ENCODE results near the gene ENTPD3. TPM values are rescaled to one million over a fixed set of nuclear protein-coding genes. Genes with fewer than 3 reads are reported as not detected.

Gene ENTPD3
- total and polyA plus RNA-seq, 2 of the 8 experiments (the other 6 are each of a cell fraction or from before 2014, with no cell fraction given), result 0.60 to 1.0 TPM

- no peak for TF ChIP-seq CHD7 (IDR thresholded peaks at IDR 0.05; ENCODE audit: insufficient replicate concordance, low read length)
- no peak for TF ChIP-seq TEAD4 (IDR thresholded peaks at IDR 0.05; ENCODE audit: low read depth, low read length)
- TF ChIP-seq GABPA (IDR thresholded peaks at IDR 0.05; ENCODE audit: borderline replicate concordance, insufficient read depth, low read length), result no peak
- no peak for TF ChIP-seq POLR2A (IDR thresholded peaks at IDR 0.05; ENCODE audit: control extremely low read depth in 1 of 2, low read depth in 2 of 2, low read length in 2 of 2)
Observed at GRCh38 chr3:40382617-40382979, 4.4 kb upstream of the ENTPD3 start (continued).
